HUES6 (cell line): Measurements from ENCODE around the gene DCHS1.

Experiments used
- H3K27ac ChIP-seq: 2 replicates; pipeline ENCODE4 v1.7.0; 2013; ENCODE audit warnings: low read depth, mild to moderate bottlenecking, low read length, inconsistent platforms
- H3K27me3 ChIP-seq: 2 replicates; pipeline ENCODE4 v1.6.1; 2013; ENCODE audit warnings: low read length; ENCODE audit not compliant: control insufficient read depth, insufficient read depth
- H3K36me3 ChIP-seq: 2 replicates; pipeline ENCODE4 v1.6.1; 2013; ENCODE audit warnings: low read length; ENCODE audit not compliant: control insufficient read depth, insufficient read depth
- H3K4me1 ChIP-seq: 2 replicates; pipeline ENCODE4 v1.6.1; 2013; ENCODE audit warnings: low read length; ENCODE audit not compliant: control insufficient read depth, insufficient read depth
- H3K4me3 ChIP-seq: 2 replicates; pipeline ENCODE4 v1.5.1; 2013; ENCODE audit warnings: low read depth, low read length
- H3K9ac ChIP-seq: one replicate; pipeline ENCODE4 v1.6.1; 2013; ENCODE audit warnings: mild to moderate bottlenecking, low read length
- H3K9me3 ChIP-seq: 2 replicates; pipeline ENCODE4 v1.6.1; 2013; ENCODE audit warnings: low read depth, low read length; ENCODE audit not compliant: control insufficient read depth, insufficient read depth

DCHS1 gene

DNA sequence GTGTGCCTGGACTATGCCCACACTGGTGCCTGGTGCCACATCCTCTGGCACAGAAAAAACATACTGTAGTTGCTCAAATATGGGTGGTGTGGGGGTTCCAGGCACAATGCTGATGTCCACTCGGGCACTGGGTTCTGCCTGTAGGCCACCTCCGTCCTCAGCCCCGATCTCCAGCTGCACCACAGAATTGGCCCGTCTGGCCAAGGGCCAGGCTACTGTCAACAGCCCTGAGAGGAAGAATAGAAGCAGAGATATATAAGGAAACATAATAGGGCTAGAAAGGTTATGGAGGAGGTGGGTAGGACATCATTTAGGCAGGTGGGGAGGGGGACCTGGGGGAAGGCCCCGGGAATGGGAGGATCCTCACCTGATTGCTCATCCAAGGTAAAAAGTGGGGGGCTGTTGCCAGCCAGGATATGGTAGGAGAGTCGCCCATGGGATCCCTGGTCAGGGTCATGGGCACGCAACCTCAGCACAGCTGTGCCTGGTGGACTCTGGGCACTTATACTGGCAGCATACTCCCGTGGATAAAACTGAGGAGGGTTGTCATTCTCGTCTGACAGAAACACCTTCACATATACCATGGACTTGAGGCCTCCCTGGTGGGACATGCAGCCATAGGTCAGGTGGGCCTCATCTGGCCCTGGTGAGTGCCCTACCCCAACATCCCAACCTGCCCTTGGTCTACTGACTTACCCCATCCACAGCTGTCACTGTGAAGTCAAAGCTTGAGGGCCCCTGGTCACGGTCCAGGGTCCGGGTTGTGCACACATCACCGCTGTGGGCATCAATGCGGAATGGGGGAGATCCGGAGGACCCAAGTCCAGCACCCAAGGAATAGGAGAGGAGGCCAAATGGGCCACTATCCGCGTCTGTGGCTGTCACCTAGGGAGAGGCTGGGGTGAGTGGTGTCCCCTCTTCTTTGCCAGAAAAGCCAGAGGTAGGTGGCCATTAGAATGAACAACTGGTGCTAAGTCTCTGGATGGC is 21.9 kb downstream of the DCHS1 start:
- peaks cover 40% of the 10 kb centered on the region for H3K27me3 ChIP-seq
- no peak overlapping the region for H3K9ac ChIP-seq
- no peak overlapping the region for H3K27ac ChIP-seq
- H3K4me3 ChIP-seq, result no peak overlapping the region
- H3K9me3 ChIP-seq, result no peaks in the 10 kb centered on the region
- peaks cover 8% of the 10 kb centered on the region; the same call in 1 of the 2 replicates for H3K4me1 ChIP-seq
- peaks cover 2% of the 10 kb centered on the region; the same call in 1 of the 2 replicates for H3K36me3 ChIP-seq

DNA sequence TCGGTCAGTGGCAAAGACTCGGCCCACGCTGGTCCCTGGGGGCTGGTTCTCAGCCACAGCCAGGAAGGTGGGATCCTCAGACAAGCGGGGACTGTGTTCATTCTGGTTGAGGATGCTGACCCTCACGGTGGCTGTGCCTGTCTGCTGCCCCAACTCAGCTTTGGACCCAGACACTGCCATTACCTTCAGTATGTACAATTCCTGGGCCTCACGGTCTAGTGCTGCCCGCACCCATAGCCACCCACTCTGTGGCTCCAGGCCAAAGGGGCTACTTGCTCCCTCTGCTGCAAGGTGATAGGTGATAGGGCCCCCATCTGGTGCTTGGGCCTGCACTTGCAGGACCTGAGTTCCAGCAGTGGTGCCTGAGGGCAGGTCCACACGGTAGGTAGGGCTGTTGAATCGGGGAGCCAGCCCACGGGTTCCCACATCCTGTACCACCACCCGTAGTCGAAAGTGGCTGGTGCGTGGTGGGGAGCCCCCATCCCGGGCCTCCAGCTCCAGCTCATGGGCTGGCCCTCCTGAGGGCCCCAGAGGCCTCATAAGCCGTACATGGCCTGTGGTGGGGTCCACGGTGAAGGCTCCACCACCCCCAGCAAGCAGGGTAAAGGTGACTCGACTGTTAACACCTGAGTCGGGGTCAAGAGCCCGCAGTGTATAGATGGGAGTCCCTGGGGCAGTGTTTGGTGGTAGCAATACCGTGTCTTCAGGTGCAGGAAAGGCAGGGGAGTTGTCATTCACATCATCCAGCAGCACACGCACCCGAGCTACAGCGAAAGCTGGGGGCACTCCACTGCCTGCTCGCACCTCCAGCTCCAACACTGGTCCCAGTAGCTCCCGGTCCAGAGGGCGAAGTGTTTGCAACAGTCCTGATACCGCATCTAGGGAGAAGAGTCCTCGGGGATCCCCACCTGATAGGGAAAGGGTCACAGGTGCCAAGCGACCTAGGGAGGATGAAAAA is 23.2 kb downstream of the DCHS1 start:
- Histone ChIP-seq H3K4me1 (peaks cover 8% of the 10 kb centered on the region; the same call in 1 of the 2 replicates), H3K9me3 (no peaks in the 10 kb centered on the region), H3K4me3 (no peak overlapping the region), H3K36me3 (peaks cover 4% of the 10 kb centered on the region; the same call in 1 of the 2 replicates), H3K27me3 (peaks cover 44% of the 10 kb centered on the region), H3K9ac (no peak overlapping the region), H3K27ac (no peak overlapping the region)

DNA sequence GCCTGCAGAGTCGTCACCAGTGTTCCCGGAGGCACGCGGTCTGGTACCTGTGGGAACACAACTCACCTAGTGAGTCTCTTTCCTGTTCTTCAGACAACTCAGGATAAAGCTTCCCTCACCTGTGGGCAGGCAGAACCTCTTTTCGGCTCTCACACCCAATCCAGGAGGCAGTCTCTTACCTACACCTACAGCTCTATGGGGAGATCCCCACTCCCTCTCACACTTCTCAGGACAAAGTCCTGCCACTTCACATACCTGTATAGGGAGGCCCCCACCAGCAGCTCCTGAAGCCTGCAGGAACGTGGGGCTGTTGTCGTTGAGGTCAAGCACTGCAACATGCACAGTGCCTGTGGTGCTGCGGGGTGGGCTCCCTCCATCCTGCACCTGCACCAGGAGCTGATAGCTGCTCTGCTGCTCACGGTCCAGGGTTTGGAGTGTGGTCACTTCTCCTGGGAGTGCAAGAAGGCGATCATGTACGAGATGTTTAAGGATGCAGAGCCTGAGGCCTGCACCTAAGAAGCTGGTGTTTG is 24.2 kb downstream of the DCHS1 start:
- Histone ChIP-seq H3K27ac (no peak overlapping the region), H3K27me3 (peaks cover 44% of the 10 kb centered on the region), H3K9me3 (no peaks in the 10 kb centered on the region), H3K4me1 (peaks cover 8% of the 10 kb centered on the region; the same call in 1 of the 2 replicates), H3K36me3 (peaks cover 14% of the 10 kb centered on the region), H3K4me3 (no peak overlapping the region), H3K9ac (no peak overlapping the region)

DNA sequence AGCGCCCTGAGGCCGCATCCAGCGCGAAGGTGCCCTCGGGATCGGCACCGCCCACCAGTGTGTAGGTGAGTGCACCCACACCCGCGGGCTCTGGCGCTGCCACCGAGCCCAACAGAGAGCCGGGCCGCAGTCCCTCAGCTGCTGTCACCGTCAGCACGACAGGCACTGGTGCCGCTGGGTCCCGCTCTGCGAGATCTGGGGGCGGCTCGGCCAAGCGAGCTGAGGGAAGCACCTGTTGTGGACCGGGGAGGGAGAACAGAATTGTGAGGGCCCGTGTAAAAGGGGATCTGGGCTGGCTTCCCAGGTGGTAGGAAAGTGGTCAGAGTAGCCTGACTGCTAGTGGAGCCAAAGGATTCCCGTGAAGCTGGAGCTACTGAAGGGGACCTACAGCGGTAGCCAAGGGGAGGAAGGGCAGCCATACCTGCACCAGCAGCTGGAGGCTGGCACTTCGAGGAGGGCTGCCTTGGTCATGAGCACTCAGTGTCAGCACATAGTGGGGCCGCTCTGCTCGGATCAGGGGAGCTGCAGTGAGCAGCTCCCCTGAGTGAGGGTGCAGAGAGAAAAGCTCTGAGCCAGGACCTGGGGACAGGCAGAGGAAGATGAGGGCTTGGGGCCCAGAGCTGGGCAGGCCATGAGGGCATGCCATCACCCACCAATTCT is 24.8 kb downstream of the DCHS1 start:
- peaks cover 7% of the 10 kb centered on the region; the same call in 1 of the 2 replicates for H3K4me1 ChIP-seq
- H3K9ac ChIP-seq, result no peak overlapping the region
- H3K4me3 ChIP-seq, result peak overlapping the region; percentile 60
- peaks cover 44% of the 10 kb centered on the region for H3K27me3 ChIP-seq
- H3K36me3 ChIP-seq, result peaks cover 19% of the 10 kb centered on the region
- no peak overlapping the region for H3K27ac ChIP-seq
- H3K9me3 ChIP-seq, result no peaks in the 10 kb centered on the region

DNA sequence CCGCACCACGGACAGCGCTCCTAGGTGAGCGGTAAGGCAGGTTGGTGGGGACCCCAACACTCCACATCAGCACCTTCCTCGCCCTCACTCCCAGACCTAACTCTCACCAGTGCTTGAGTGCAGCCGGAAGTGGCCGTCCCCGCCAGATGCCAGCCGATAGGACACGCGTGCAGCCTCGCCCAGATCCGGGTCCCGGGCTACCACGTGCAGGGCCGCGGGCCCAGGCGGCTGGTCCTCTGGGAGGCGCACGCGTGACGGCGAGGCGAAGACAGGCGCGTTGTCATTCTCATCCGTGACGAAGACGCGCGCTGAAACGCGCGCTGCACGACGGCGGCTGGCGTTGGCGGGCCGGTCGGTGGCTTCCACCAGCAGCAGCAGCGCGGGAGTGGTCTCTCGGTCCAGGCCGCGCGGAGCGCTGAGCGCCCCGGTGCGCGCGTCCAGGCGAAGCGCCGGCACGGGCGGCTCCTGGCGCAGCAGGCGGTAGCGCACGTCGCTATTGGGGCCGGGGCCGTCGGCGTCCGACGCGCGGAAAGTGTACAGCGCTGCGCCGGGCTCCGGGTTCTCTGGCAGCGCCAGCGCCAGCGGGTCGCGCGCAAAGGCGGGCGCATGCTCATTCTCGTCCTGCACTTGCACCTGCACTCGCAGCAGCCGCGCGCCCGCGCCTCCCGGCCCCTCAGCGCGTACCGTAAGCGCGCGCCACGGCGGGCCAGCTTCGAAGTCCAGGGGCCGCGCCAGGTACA is 25.5 kb downstream of the DCHS1 start:
- Histone ChIP-seq H3K9ac (no peak overlapping the region), H3K27ac (no peak overlapping the region), H3K4me3 (peak overlapping the region; percentile 60), H3K36me3 (peaks cover 26% of the 10 kb centered on the region), H3K4me1 (no peaks in the 10 kb centered on the region; the same call in 1 of the 2 replicates), H3K9me3 (no peaks in the 10 kb centered on the region), H3K27me3 (peaks cover 44% of the 10 kb centered on the region)

DNA sequence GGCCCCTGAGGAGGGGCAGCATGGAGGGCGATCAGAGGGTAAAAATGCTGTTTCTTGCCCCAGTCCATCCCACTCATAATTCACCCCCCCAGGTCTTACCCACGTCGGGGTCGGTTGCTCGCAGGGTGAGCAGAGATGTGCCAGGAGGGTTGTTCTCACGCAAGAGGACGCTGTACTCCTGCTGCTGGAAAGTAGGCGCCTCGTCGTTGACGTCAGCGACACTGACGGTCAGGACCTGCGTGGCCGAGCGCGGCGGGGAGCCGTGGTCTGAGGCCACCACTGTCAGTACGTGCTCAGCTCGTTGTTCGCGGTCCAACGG is 26.1 kb downstream of the DCHS1 start:
- no peaks in the 10 kb centered on the region for H3K9me3 ChIP-seq
- peak overlapping the region; percentile 60; the same call in 1 of the 2 replicates for H3K4me3 ChIP-seq
- peaks cover 31% of the 10 kb centered on the region for H3K36me3 ChIP-seq
- no peak overlapping the region for H3K9ac ChIP-seq
- H3K4me1 ChIP-seq, result no peaks in the 10 kb centered on the region
- no peak overlapping the region for H3K27ac ChIP-seq
- peaks cover 44% of the 10 kb centered on the region for H3K27me3 ChIP-seq

DNA sequence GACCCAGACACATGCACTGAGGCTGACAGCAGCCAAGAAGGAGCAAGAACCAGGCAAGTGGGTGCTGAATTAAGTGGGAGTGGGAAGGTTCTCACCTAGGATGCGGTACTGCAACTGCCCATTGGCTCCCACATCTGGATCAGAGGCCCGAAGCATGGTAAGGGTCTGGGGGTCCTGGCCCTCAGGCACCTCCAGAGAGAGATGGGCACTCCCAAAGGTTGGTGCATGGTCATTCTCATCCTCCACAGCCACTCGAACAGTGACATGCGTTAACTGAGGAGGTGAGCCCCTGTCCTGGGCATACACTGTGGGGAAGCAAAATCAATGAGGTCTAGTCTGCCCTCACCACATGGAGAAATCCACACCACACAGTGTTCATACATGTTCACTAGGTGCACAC is 27.1 kb downstream of the DCHS1 start:
- Histone ChIP-seq H3K27ac (no peak overlapping the region), H3K9me3 (no peaks in the 10 kb centered on the region), H3K4me1 (no peaks in the 10 kb centered on the region), H3K27me3 (peaks cover 44% of the 10 kb centered on the region), H3K9ac (no peak overlapping the region), H3K4me3 (no peak overlapping the region), H3K36me3 (peaks cover 31% of the 10 kb centered on the region)

DNA sequence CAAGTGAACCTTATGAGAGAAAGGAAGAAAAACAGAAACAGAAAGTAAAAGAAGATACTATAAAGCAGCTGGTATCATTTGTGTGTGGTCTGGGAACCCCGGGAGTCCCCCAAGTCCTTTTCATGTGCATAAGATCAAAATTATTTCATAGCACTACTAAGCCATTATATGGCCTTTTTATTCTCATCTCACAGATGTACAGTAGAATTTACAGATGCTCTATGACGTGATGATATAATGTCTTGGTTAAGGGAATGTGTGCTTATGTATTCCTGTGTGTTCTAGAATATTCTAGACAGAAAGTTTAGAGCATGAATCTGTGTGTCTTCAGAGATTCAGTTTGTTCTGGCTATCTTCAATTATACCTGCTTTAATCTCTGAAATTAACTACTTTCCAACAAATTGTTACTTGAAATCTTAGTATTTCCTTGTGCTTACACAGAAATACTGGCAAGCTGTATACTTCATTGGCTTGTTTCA is 27.8 kb downstream of the DCHS1 start:
- no peak overlapping the region for H3K27ac ChIP-seq
- no peaks in the 10 kb centered on the region for H3K9me3 ChIP-seq
- peaks cover 44% of the 10 kb centered on the region for H3K27me3 ChIP-seq
- peaks cover 31% of the 10 kb centered on the region for H3K36me3 ChIP-seq
- H3K4me1 ChIP-seq, result no peaks in the 10 kb centered on the region
- H3K9ac ChIP-seq, result no peak overlapping the region
- no peak overlapping the region for H3K4me3 ChIP-seq

DNA sequence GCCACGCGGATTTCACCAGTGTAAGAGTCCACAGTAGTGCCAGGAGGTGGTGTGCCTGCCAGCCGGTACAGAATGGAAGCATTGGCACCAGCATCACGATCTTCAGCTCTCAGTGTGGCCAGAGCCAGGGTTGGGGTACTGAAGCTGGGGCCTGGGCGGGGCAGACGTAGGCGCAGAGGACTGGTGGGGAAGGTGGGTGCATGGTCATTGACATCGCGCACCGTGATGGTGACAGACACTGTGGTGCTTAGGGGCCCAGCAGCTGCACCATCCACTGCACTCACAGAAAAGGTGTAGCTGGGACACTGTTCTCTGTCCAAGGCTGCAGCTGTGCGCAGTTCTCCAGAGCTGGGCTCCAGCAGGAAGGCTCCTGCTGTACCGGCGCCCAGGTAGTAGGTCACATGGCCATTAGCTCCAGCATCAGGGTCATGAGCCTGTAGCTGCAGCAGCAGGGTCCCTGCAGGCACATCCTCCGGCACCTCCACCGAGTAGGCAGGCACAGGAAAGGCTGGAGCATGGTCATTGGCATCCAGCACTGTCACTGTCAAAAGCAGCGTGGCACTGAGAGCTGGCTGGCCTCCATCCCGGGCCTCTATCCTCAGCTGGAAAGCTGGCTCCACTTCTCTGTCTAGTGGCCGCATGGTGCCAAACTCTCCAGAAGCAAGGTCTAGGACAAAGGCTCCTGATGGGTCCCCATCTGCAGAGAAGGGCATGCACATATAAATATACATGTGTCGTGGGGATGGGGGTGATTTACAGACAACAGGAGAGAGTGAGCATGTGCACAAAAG is 28.4 kb downstream of the DCHS1 start:
- Histone ChIP-seq H3K27ac (no peak overlapping the region), H3K27me3 (peaks cover 39% of the 10 kb centered on the region), H3K9me3 (no peaks in the 10 kb centered on the region), H3K9ac (no peak overlapping the region), H3K4me1 (no peaks in the 10 kb centered on the region), H3K36me3 (peaks cover 31% of the 10 kb centered on the region), H3K4me3 (no peak overlapping the region)
